ENCODE data around the gene TRPM8.
"Not testable (repeated sequence)": the region's sequence is repeated elsewhere in the genome, so short reads cannot be mapped to it uniquely, and the experiment has no call there.

TRPM8 gene

GRCh38 chr2:233917116-233917515, at the start of gene TRPM8:
TSS of gene TRPM8 (plus strand) at chr2:233917373. CDS start at chr2:233926538, 9,165 bp downstream.
- DNase-seq: no peak

GRCh38 chr2:233867993-233868532, 49.1 kb upstream of the TRPM8 start, which contains the start of gene MSL3B:
TSS of gene MSL3B (minus strand) at chr2:233868386.
- peak; percentile 40 to 56 for DNase-seq

- DNase-seq: no peak
Measured at GRCh38 chr2:233871432-233871831, 45.7 kb upstream of the TRPM8 start.

- not testable (repeated sequence) for DNase-seq
Measured at GRCh38 chr2:233872125-233872524, 45.0 kb upstream of the TRPM8 start.

- no peak for DNase-seq
Measured at GRCh38 chr2:233882353-233882752, 34.8 kb upstream of the TRPM8 start.

GRCh38 chr2:233892793-233893192, 24.4 kb upstream of the TRPM8 start:
- no peak for DNase-seq

GRCh38 chr2:233896253-233896652, 20.9 kb upstream of the TRPM8 start:
- DNase-seq: not testable (repeated sequence)

GRCh38 chr2:233901367-233901766, 15.8 kb upstream of the TRPM8 start:
- no peak for DNase-seq

GRCh38 chr2:233901884-233902283, 15.3 kb upstream of the TRPM8 start:
- no peak for DNase-seq

GRCh38 chr2:233905945-233906344, 11.2 kb upstream of the TRPM8 start:
- DNase-seq: no peak

GRCh38 chr2:233907627-233908026, 9.5 kb upstream of the TRPM8 start:
- DNase-seq: no peak

GRCh38 chr2:233912691-233913423, 4.3 kb upstream of the TRPM8 start:
- peak in 1 of 2 donors; percentile 3 for DNase-seq

GRCh38 chr2:233915128-233915527, 2.0 kb upstream of the TRPM8 start:
- DNase-seq: no peak

- DNase-seq: no peak
Measured at GRCh38 chr2:233919319-233919718, 2.1 kb downstream of the TRPM8 start.

- DNase-seq: no peak
Measured at GRCh38 chr2:233919938-233920337, 2.8 kb downstream of the TRPM8 start.

GRCh38 chr2:233922471-233922870, 5.3 kb downstream of the TRPM8 start:
- no peak for DNase-seq

- DNase-seq: no peak
Measured at GRCh38 chr2:233925402-233925801, 8.2 kb downstream of the TRPM8 start.

GRCh38 chr2:233926806-233927205, 9.6 kb downstream of the TRPM8 start:
- DNase-seq: no peak

- DNase-seq: peak in 1 of 2 donors; percentile 15
Measured at GRCh38 chr2:233928594-233929351, 11.6 kb downstream of the TRPM8 start.

- no peak for DNase-seq
Measured at GRCh38 chr2:233929352-233930022, 12.3 kb downstream of the TRPM8 start.

GRCh38 chr2:233934524-233934923, 17.4 kb downstream of the TRPM8 start:
- DNase-seq: no peak

GRCh38 chr2:233935426-233935825, 18.3 kb downstream of the TRPM8 start:
- no peak for DNase-seq

- DNase-seq: no peak
Measured at GRCh38 chr2:233936089-233936488, 18.9 kb downstream of the TRPM8 start.
